WTC11 (cell line): ENCODE results near the gene SIKE1. TPM values are rescaled to one million over a fixed set of nuclear protein-coding genes. Genes with fewer than 3 reads are reported as not detected.

ENCODE experiments used
- ATAC-seq: fragments of 200-7000 bp; cut with Tn5 transposase; 2 replicates; pipeline ENCODE4 v1.10.0; 2021; ENCODE audit warnings: mild to moderate bottlenecking, moderate library complexity
- CTCF ChIA-PET: fragments of 300-600 bp; sonication (Branson Sonifier 250); formaldehyde crosslinking; loops from one replicate; lab custom pipeline; 2021; ENCODE audit warnings: antibody characterized with exemption; lab: Charles Lee
- POLR2A ChIA-PET: fragments of 350-600 bp; sonication (Branson Sonifier 250); formaldehyde crosslinking; loops from one replicate; lab custom pipeline; 2021; ENCODE audit warnings: antibody characterized with exemption; lab: Charles Lee
- DNase-seq: peaks from one replicate; pipeline ENCODE4 v3.0.0; 2021; ENCODE audit warnings: low spot score
- H3K27ac Mint-ChIP-seq: 2 replicates; pipeline ENCODE4 v1.8.0; 2021; ENCODE audit warnings: mixed read lengths
- H3K27me3 Mint-ChIP-seq: 2 replicates; pipeline ENCODE4 v1.8.0; 2021; ENCODE audit warnings: low read depth, mild to moderate bottlenecking, moderate library complexity, mixed read lengths
- H3K36me3 Mint-ChIP-seq: 2 replicates; pipeline ENCODE4 v1.8.0; 2021; ENCODE audit warnings: mixed read lengths
- H3K4me1 Mint-ChIP-seq: 2 replicates; pipeline ENCODE4 v1.8.0; 2022; ENCODE audit warnings: mixed read lengths
- H3K4me3 Mint-ChIP-seq: 2 replicates; pipeline ENCODE4 v1.8.0; 2021; ENCODE audit warnings: mild to moderate bottlenecking, moderate library complexity, mixed read lengths
- H3K9me3 Mint-ChIP-seq: 2 replicates; pipeline ENCODE4 v1.8.0; 2021; ENCODE audit warnings: mixed read lengths
- ATF1 ChIP-seq: sonication (generic); formaldehyde crosslinking; IDR thresholded peaks from 2 replicates; pipeline ENCODE4 v1.8.1; 2023; ENCODE audit warnings: mild to moderate bottlenecking, moderate library complexity, missing genetic modification reagents
- CREB1 ChIP-seq: sonication (generic); formaldehyde crosslinking; IDR thresholded peaks from 2 replicates; pipeline ENCODE4 v1.8.0; 2023; ENCODE audit warnings: mild to moderate bottlenecking, missing genetic modification reagents
- ELF4 ChIP-seq: sonication (generic); formaldehyde crosslinking; IDR thresholded peaks from 2 replicates; pipeline ENCODE4 v1.8.1; 2022; ENCODE audit warnings: low read depth, mild to moderate bottlenecking, moderate library complexity, missing genetic modification reagents
- ESRRA ChIP-seq: sonication (generic); formaldehyde crosslinking; IDR thresholded peaks from 2 replicates; pipeline ENCODE4 v1.8.1; 2022; ENCODE audit warnings: mild to moderate bottlenecking, missing genetic modification reagents, borderline replicate concordance
- FOXK1 ChIP-seq: sonication (generic); formaldehyde crosslinking; IDR thresholded peaks from 2 replicates; pipeline ENCODE4 v1.8.0; 2022; ENCODE audit warnings: mild to moderate bottlenecking, moderate library complexity, missing genetic modification reagents
- GABPB1 ChIP-seq: sonication (generic); formaldehyde crosslinking; IDR thresholded peaks from 2 replicates; pipeline ENCODE4 v1.8.1; 2023; ENCODE audit warnings: mild to moderate bottlenecking, missing genetic modification reagents
- IRF2 ChIP-seq: sonication (generic); formaldehyde crosslinking; IDR thresholded peaks from 2 replicates; pipeline ENCODE4 v1.8.0; 2022; ENCODE audit warnings: low read depth, missing genetic modification reagents, borderline replicate concordance
- NFYB ChIP-seq: sonication (generic); formaldehyde crosslinking; conservative IDR thresholded peaks from 2 replicates; pipeline ENCODE4 v1.8.0; 2022; ENCODE audit warnings: low read depth, missing genetic modification reagents
- OVOL2 ChIP-seq: fragments of 250-450 bp; sonication (Bioruptor Pico); IDR thresholded peaks from 2 replicates; pipeline ENCODE4 v1.9.0; 2021; ENCODE audit warnings: mild to moderate bottlenecking, borderline replicate concordance
- SMAD3 ChIP-seq: sonication (generic); formaldehyde crosslinking; IDR thresholded peaks from 2 replicates; pipeline ENCODE4 v1.8.0; 2022; ENCODE audit warnings: missing genetic modification reagents, mild to moderate bottlenecking, borderline replicate concordance
- TEAD1 ChIP-seq: sonication (generic); formaldehyde crosslinking; IDR thresholded peaks from 2 replicates; pipeline ENCODE4 v1.8.0; 2022; ENCODE audit warnings: mild to moderate bottlenecking, missing genetic modification reagents
- total RNA-seq: library from RNA; stranded (reverse); gene quantifications from 3 replicates; pipeline ENCODE4 v1.2.3, GENCODE V29; 2021
- TF ChIP-seq, protein P1 (sequence below): fragments of 250-450 bp; sonication (Bioruptor Pico); IDR thresholded peaks from 2 replicates; pipeline ENCODE4 v1.9.0; 2021; ENCODE audit warnings: mild to moderate bottlenecking
- TF ChIP-seq, protein P2 (sequence below): fragments of 250-450 bp; sonication (Bioruptor Pico); conservative IDR thresholded peaks from 2 replicates; pipeline ENCODE4 v1.9.0; 2021; ENCODE audit warnings: mild to moderate bottlenecking
- TF ChIP-seq, protein P3 (sequence below): sonication (generic); formaldehyde crosslinking; IDR thresholded peaks from 2 replicates; pipeline ENCODE4 v1.8.1; 2023; ENCODE audit warnings: mild to moderate bottlenecking, missing genetic modification reagents, borderline replicate concordance

SIKE1 gene
- total RNA-seq, 1 experiment from 2014 or later: 68.7 TPM

DNA sequence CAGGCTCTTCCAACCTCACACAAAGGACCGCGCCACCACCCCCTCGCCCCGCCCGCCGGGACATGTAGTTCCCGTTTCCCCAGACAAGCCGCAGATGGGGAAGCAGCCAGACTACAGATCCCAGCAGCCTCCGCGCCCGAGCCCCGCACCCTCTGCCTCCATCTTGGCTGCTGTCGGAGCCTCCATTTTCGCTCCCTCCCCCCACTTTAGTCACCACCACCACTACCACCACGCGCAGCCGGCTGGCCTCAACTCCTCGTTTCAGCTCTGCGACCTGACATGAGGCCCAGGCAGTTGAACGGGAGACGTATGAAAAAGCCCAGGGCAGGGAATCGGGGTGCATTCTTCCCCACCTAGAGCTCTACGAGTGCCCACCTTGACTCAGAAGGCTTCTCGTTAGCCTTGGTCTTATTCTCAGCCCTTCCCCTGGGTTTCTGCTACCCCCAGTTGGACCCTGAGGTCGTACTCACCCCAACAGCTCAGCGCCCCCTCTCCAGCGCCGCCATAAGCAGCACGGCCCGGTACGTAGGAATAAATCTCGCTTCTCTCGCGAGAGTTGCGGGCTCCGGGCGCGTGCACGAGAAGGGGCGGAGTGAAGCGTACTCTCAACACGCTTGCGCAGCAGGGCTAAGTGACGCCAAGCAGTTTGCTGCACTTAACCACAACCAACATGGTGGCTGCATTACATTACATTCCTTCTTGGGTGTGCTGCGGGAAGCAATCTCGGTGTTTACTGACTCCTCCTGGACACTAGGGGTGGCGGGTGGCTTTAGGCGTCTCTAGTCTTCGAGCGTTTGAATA lies 22.8 kb downstream of the SIKE1 start, which contains the start of gene CSDE1 (continued):
- TF ChIP-seq FOXK1 (CRISPR knock-in tag) (peak; percentile 91), GABPB1 (CRISPR knock-in tag) (peak; percentile 40; the same call in 1 of the 2 replicates), SMAD3 (0 out of 2 replicates have a peak, but pooled peaks have one; percentile 23), CREB1 (no peak), ATF1 (CRISPR knock-in tag) (no peak), TEAD1 (0 out of 2 replicates have a peak, but pooled peaks have one; percentile 89), ELF4 (no peak), NFYB (CRISPR knock-in tag) (no peak), IRF2 (no peak), ESRRA (CRISPR knock-in tag) (0 out of 2 replicates have a peak, but pooled peaks have one; percentile 30), OVOL2 (CRISPR knock-in tag) (no peak)
- TF ChIP-seq, protein P1, sequence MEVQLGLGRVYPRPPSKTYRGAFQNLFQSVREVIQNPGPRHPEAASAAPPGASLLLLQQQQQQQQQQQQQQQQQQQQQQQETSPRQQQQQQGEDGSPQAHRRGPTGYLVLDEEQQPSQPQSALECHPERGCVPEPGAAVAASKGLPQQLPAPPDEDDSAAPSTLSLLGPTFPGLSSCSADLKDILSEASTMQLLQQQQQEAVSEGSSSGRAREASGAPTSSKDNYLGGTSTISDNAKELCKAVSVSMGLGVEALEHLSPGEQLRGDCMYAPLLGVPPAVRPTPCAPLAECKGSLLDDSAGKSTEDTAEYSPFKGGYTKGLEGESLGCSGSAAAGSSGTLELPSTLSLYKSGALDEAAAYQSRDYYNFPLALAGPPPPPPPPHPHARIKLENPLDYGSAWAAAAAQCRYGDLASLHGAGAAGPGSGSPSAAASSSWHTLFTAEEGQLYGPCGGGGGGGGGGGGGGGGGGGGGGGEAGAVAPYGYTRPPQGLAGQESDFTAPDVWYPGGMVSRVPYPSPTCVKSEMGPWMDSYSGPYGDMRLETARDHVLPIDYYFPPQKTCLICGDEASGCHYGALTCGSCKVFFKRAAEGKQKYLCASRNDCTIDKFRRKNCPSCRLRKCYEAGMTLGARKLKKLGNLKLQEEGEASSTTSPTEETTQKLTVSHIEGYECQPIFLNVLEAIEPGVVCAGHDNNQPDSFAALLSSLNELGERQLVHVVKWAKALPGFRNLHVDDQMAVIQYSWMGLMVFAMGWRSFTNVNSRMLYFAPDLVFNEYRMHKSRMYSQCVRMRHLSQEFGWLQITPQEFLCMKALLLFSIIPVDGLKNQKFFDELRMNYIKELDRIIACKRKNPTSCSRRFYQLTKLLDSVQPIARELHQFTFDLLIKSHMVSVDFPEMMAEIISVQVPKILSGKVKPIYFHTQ (CRISPR knock-in tag): 0 out of 2 replicates have a peak, but pooled peaks have one; percentile 23
- TF ChIP-seq, protein P2, sequence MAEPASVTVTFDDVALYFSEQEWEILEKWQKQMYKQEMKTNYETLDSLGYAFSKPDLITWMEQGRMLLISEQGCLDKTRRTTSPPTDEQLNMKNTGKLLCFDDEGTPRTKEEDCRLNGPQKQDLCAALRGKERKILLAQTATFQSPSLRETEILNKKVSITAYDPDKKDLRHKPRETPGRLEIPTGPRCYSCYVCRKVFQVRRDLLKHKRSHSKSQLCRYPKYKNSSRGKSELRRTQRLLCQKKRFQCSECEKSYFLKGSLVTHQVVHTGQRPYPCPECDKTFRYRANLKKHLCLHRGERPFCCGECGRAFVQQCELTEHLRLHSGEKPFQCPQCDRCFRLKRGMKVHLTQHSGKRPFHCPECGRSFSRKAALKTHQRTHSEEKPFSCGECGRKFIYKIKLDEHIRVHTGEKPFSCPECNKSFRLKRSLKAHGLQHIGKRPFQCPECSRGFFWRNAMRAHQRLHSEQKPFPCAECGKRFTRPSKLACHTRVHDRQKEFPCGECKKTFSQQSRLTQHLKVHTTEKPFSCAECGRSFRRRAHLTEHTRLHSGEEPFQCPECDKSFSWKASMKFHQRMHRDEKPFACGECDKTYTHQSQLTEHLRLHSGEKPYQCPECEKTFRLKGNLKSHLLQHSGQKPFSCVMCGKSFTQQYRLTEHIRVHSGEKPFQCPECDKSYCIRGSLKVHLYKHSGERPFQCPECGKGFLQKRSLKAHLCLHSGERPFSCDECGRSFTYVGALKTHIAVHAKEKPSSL (CRISPR knock-in tag): peak; percentile 68; the same call in 1 of the 2 replicates
- TF ChIP-seq, protein P3, sequence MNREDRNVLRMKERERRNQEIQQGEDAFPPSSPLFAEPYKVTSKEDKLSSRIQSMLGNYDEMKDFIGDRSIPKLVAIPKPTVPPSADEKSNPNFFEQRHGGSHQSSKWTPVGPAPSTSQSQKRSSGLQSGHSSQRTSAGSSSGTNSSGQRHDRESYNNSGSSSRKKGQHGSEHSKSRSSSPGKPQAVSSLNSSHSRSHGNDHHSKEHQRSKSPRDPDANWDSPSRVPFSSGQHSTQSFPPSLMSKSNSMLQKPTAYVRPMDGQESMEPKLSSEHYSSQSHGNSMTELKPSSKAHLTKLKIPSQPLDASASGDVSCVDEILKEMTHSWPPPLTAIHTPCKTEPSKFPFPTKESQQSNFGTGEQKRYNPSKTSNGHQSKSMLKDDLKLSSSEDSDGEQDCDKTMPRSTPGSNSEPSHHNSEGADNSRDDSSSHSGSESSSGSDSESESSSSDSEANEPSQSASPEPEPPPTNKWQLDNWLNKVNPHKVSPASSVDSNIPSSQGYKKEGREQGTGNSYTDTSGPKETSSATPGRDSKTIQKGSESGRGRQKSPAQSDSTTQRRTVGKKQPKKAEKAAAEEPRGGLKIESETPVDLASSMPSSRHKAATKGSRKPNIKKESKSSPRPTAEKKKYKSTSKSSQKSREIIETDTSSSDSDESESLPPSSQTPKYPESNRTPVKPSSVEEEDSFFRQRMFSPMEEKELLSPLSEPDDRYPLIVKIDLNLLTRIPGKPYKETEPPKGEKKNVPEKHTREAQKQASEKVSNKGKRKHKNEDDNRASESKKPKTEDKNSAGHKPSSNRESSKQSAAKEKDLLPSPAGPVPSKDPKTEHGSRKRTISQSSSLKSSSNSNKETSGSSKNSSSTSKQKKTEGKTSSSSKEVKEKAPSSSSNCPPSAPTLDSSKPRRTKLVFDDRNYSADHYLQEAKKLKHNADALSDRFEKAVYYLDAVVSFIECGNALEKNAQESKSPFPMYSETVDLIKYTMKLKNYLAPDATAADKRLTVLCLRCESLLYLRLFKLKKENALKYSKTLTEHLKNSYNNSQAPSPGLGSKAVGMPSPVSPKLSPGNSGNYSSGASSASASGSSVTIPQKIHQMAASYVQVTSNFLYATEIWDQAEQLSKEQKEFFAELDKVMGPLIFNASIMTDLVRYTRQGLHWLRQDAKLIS (CRISPR knock-in tag): no peak

DNA sequence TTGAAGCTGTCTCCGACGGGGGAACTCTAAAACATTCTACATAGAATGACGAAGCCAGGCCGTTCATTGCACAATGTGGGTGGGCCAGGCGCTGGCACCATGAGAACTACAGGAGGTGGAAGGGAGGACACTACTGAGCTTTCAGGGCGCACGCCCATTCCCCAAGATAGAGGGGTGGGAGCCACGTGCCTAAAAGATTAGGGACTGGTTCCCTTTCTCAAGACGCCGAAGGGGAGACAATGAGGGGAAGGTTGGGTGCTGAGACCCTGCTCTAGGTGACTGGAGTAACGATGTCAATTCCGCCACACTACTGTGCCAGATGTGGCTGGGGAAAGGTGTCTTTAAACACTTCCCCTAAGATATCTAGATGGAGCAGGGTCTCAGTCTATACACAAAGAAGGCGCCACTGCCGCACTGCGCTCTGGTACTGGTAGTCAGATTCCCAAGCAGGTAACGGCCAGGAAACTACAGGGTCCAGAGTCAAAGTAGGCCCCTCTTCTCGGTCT lies 23.5 kb downstream of the SIKE1 start:
- ATAC-seq (peak; percentile 9), DNase-seq (peak; percentile 51)
- peak overlapping the region; percentile 100 for H3K27ac Mint-ChIP-seq
- H3K4me1 Mint-ChIP-seq: peaks cover 55% of the 10 kb centered on the region
- TF ChIP-seq, protein P1 (CRISPR knock-in tag): peak; percentile 17; the same call in 1 of the 2 replicates
- TF ChIP-seq SMAD3: no peak
- peak overlapping the region; percentile 99 for H3K4me3 Mint-ChIP-seq
- H3K27me3 Mint-ChIP-seq: no peaks in the 10 kb centered on the region
- POLR2A ChIA-PET: interaction anchor here (0.5 to 1.7 kb wide), 4 partner anchors 24 to 40 kb away, joined by 3 to 5 read pairs (median 3); partner anchors contain the start of genes NRAS and SIKE1
- CTCF ChIA-PET: no interaction called here
- H3K9me3 Mint-ChIP-seq: peaks cover 9% of the 10 kb centered on the region
- H3K36me3 Mint-ChIP-seq: peaks cover 15% of the 10 kb centered on the region
